ENCODE measurements around the gene POU2F2. TPM values are rescaled to one million over a fixed set of nuclear protein-coding genes. Genes with fewer than 3 reads are reported as not detected.

Gene POU2F2
- total RNA-seq, 1 donor from 2014 or later: 48.6 TPM

GRCh38 chr19:42169486-42170413 is 37.5 kb upstream of the POU2F2 start:
- Mint-ChIP-seq H3K9me3 (no peaks in the 10 kb centered on the region), H3K4me1 (ENCODE audit: low read depth) (no peaks in the 10 kb centered on the region), H3K27ac (no peak overlapping the region), H3K4me3 (ENCODE audit: low read depth) (no peak overlapping the region), H3K27me3 (ENCODE audit: low read depth) (peaks cover 18% of the 10 kb centered on the region), H3K36me3 (ENCODE audit: low read depth) (no peaks in the 10 kb centered on the region)
- intact Hi-C loops (cut with micrococcal nuclease): no loop called here
- DNase-seq (ENCODE audit: low spot score): no peak

DNA sequence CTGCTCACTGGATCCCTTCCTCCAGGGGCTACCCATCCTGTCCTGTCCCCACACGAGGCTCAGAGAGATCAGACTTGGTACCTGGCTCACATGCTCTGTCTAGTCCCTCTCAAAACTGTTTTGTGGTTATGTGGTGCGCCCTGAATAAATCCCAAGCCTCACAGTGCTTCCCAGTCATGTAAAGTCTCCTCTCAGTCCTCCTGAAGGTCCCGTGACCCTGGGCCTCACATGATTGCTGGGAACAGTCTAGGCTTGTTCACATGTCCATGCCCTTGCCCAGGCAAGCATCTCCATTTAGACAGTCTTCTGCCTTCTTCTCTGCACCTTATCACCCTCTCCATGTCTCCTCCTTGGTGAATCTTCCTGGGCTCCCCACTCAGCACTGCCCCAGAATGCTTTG is 36.0 kb upstream of the POU2F2 start:
- intact Hi-C loops (cut with micrococcal nuclease): no loop called here
- Mint-ChIP-seq H3K27ac (no peak overlapping the region), H3K27me3 (ENCODE audit: low read depth) (peaks cover 6% of the 10 kb centered on the region), H3K4me1 (ENCODE audit: low read depth) (no peaks in the 10 kb centered on the region), H3K9me3 (no peaks in the 10 kb centered on the region), H3K4me3 (ENCODE audit: low read depth) (no peak overlapping the region), H3K36me3 (ENCODE audit: low read depth) (no peaks in the 10 kb centered on the region)
- no peak for DNase-seq (ENCODE audit: low spot score)

DNA sequence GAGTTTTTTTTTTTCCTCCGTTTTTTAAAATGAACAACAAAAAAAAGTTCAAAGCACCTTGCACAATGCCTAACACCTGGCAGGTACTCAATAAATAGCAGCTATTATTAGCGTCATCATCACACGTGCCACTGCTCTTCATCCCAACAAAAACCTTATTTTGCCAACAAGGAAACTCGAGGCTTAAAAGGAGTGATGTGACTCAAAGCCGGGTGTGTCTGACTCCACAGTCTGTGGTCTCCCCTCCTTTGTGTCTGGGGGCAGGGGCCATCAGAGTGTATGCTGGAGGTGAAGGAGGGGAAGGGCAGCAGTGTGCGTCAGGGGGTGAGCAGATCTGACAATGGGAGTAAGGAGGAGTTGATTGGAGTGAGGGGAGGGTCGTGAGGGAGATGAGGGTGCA is 34.1 kb upstream of the POU2F2 start:
- H3K4me1 Mint-ChIP-seq (ENCODE audit: low read depth): no peaks in the 10 kb centered on the region
- no peak for DNase-seq (ENCODE audit: low spot score)
- no peaks in the 10 kb centered on the region for H3K9me3 Mint-ChIP-seq
- peaks cover 8% of the 10 kb centered on the region for H3K27me3 Mint-ChIP-seq (ENCODE audit: low read depth)
- no peak overlapping the region for H3K27ac Mint-ChIP-seq
- no peaks in the 10 kb centered on the region for H3K36me3 Mint-ChIP-seq (ENCODE audit: low read depth)
- no peak overlapping the region for H3K4me3 Mint-ChIP-seq (ENCODE audit: low read depth)
- intact Hi-C loops (cut with micrococcal nuclease): no loop called here

DNA sequence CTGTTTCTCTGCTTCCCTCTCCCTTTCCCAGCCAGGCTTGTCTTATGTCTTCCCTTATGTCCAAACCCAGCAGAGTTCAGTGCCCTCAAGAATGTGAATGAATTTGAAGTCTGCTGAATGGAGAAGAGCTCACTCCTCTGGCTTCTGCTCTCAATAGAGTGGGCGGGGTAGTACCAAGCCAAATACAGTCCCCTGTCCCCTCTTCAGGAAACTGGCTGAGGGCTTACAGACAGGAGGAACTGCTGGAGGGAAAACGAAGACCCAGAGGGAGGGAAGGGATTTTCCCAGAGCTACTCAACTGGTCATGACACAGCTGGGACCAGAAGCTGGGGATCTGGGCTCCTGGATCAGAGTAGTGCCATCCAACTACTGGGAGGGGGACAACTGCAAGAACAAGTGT is 32.9 kb upstream of the POU2F2 start:
- H3K4me1 Mint-ChIP-seq (ENCODE audit: low read depth): no peaks in the 10 kb centered on the region
- intact Hi-C loops (cut with micrococcal nuclease): no loop called here
- peaks cover 16% of the 10 kb centered on the region for H3K27me3 Mint-ChIP-seq (ENCODE audit: low read depth)
- DNase-seq (ENCODE audit: low spot score): no peak
- no peak overlapping the region for H3K27ac Mint-ChIP-seq
- H3K9me3 Mint-ChIP-seq: no peaks in the 10 kb centered on the region
- H3K36me3 Mint-ChIP-seq (ENCODE audit: low read depth): no peaks in the 10 kb centered on the region
- H3K4me3 Mint-ChIP-seq (ENCODE audit: low read depth): no peak overlapping the region

DNA sequence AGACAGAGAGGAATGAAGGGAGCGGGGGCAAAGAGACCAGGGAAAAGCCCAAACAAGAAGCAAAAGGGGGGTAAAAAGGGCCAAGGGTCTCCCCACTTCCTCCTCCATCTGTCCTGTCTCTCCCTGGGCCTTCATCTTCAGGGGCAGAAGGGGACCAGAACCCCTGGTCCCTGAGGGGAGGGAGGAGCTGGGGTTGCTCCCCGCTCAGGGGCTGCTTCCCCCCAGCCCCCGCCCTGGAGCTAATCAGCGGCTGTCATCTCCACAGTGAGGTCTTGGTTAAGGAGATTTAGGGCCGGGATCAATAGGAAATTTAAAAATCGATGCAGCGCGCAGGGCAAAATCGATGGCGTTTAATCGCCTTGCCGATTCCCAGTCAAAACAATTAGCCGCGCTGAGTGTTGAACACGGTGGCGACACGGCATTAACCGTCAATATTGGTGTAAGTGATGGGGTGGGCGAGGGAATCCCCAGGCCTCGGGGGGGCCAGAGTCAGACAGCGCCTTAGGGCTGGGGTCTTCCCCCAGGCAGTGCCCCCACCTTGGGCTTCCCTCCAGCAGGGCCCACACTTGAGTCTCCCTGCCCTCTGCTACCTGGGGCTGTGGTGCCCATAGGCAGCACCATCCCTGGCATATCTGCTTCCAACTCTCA is 29.5 kb upstream of the POU2F2 start:
- Mint-ChIP-seq H3K27ac (no peak overlapping the region), H3K27me3 (ENCODE audit: low read depth) (peaks cover 18% of the 10 kb centered on the region), H3K36me3 (ENCODE audit: low read depth) (no peaks in the 10 kb centered on the region), H3K4me3 (ENCODE audit: low read depth) (no peak overlapping the region), H3K9me3 (no peaks in the 10 kb centered on the region), H3K4me1 (ENCODE audit: low read depth) (no peaks in the 10 kb centered on the region)
- no peak for DNase-seq (ENCODE audit: low spot score)
- intact Hi-C loops (cut with micrococcal nuclease): no loop called here

DNA sequence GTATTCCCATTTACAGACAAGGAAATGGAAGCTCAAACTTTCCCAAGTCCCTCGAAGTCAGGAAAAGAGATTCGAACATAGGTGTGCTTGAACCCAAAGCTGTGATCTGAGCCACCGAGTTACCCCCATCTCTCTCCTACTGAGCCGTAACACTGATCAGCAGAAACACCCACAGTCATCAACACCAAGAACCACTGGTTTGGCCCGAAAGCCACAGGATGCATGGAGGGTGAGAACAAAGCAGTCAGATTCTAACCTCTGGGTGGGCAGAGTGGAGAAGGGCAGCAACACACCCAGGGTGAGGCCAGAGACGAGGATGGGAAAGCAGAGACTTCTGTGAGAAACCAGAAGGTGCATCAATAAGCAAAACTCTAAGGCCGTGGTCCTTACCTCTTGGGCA is 27.7 kb upstream of the POU2F2 start:
- peaks cover 20% of the 10 kb centered on the region for H3K27me3 Mint-ChIP-seq (ENCODE audit: low read depth)

GRCh38 chr19:42158926-42159325 is 26.7 kb upstream of the POU2F2 start:
- H3K4me3 Mint-ChIP-seq (ENCODE audit: low read depth): no peak overlapping the region
- H3K27ac Mint-ChIP-seq: no peak overlapping the region
- DNase-seq (ENCODE audit: low spot score): no peak
- intact Hi-C loops (cut with micrococcal nuclease): no loop called here
- H3K9me3 Mint-ChIP-seq: no peaks in the 10 kb centered on the region
- H3K36me3 Mint-ChIP-seq (ENCODE audit: low read depth): no peaks in the 10 kb centered on the region
- peaks cover 25% of the 10 kb centered on the region for H3K27me3 Mint-ChIP-seq (ENCODE audit: low read depth)
- H3K4me1 Mint-ChIP-seq (ENCODE audit: low read depth): peaks cover 12% of the 10 kb centered on the region

More for the DNA sequence above, 27.7 kb upstream of the POU2F2 start:
- no peak for DNase-seq (ENCODE audit: low spot score)
- H3K9me3 Mint-ChIP-seq: no peaks in the 10 kb centered on the region
- no peak overlapping the region for H3K27ac Mint-ChIP-seq
- H3K4me1 Mint-ChIP-seq (ENCODE audit: low read depth): peaks cover 4% of the 10 kb centered on the region
- H3K36me3 Mint-ChIP-seq (ENCODE audit: low read depth): no peaks in the 10 kb centered on the region
- no peak overlapping the region for H3K4me3 Mint-ChIP-seq (ENCODE audit: low read depth)
- intact Hi-C loops (cut with micrococcal nuclease): no loop called here

GRCh38 chr19:42156571-42156970 is 24.3 kb upstream of the POU2F2 start:
- Mint-ChIP-seq H3K27ac (no peak overlapping the region), H3K4me3 (ENCODE audit: low read depth) (no peak overlapping the region), H3K36me3 (ENCODE audit: low read depth) (no peaks in the 10 kb centered on the region), H3K4me1 (ENCODE audit: low read depth) (peaks cover 12% of the 10 kb centered on the region), H3K9me3 (no peaks in the 10 kb centered on the region), H3K27me3 (ENCODE audit: low read depth) (peaks cover 25% of the 10 kb centered on the region)
- no peak for DNase-seq (ENCODE audit: low spot score)
- intact Hi-C loops (cut with micrococcal nuclease): no loop called here

DNA sequence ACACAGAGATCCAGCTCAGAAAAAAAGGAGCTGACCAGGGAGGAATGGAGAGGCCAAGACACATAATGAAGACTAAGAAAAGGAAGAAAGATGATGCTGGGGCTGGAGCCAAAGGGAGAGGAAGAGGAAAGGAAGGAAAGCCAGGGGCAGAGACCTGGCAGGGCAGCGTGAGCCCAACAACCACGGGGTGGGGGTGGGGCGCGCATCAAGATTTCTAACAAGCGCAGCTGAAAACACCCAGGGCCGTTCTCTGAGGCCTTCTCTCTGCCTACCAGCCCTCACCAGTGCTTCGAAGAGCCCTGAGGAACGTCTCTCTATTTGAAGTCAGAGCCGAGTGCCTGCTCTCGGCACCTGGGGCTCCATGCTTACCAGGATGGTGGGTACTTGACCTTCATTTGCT is 23.6 kb upstream of the POU2F2 start:
- Mint-ChIP-seq H3K4me1 (ENCODE audit: low read depth) (peaks cover 12% of the 10 kb centered on the region), H3K36me3 (ENCODE audit: low read depth) (no peaks in the 10 kb centered on the region), H3K27me3 (ENCODE audit: low read depth) (peaks cover 18% of the 10 kb centered on the region), H3K27ac (no peak overlapping the region), H3K4me3 (ENCODE audit: low read depth) (no peak overlapping the region), H3K9me3 (no peaks in the 10 kb centered on the region)
- DNase-seq (ENCODE audit: low spot score): no peak
- intact Hi-C loops (cut with micrococcal nuclease): no loop called here

DNA sequence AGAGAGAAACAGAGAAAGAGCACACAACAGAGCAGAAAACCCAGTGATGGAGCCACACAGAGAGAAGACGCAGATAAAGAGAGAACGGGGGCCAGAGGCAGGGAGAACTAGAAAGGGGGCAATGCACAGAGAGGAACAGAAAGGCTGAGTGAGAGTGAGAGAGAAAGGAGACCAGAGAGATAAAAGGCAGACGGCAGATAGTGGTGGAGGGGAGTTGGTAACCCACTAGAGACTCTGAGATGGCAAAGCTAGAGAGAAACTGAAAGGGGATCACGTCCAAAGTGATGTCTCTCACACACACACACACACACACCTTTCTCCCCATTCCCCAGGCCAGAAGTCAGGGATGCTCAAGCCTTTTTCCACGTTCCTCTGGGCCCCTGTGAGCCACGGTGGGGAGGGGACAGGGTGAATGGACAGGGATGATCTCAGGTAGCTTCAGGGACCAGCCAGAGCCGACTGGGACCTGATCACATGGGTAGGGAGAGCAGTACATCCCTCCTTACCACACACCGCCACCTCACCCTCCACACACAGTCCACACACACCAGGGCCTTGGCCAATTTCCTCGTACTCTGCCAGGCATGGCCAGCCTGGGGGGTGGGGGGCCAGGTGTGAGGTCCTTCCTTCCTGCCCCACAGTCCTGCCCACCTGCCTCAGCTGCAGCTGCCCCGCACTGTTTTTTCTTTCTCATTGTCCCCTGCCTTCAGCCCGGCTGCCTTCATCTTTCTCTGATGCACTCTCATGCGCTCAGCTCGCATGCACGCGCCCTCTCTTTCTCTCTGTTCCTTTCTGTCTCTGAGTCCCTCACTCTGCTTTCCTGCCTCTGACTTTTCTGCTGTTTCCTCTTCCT is 22.5 kb upstream of the POU2F2 start:
- Mint-ChIP-seq H3K36me3 (ENCODE audit: low read depth) (no peaks in the 10 kb centered on the region), H3K27me3 (ENCODE audit: low read depth) (peaks cover 17% of the 10 kb centered on the region), H3K4me3 (ENCODE audit: low read depth) (peak overlapping the region; percentile 3), H3K27ac (peak overlapping the region; percentile 3), H3K9me3 (no peaks in the 10 kb centered on the region), H3K4me1 (ENCODE audit: low read depth) (peaks cover 12% of the 10 kb centered on the region)
- no peak for DNase-seq (ENCODE audit: low spot score)
- intact Hi-C loops (cut with micrococcal nuclease): no loop called here

DNA sequence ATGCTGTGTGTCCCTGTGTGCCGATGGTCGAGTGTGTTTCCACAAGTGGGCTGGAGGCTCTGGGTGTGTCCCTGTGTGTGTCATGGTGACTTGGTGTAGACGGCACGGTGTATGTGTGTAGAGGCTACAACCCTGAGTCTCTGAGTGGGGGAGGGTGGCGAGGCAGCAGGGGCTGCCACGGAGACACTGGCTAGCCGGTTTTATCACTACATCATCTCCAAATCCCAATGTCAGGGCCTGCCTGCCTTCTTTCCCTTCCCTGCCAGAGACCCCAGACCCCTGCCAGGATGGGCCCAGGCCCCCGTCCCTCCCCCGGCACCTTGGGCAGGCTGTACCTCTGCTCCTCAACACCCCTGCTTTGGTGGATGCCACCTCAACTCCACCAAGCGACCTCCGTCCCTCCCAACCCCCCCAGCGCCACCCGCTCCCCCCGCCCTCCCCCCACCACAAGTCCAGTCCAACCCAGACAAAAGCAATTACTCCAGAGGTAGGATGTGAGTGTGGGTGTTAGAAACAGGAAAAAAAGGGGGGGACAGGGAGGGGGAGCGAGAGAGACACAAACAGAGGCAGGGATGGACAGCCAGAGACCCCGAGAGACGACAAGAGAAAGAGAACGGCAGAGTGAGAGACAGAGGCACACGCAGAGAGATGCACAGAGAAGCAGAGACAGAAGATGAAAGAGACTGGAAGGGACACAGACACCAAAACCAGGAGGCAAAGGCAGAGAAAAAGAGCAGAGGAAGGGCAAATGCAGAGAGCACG is 21.6 kb upstream of the POU2F2 start:
- peaks cover 19% of the 10 kb centered on the region for H3K27me3 Mint-ChIP-seq (ENCODE audit: low read depth)
- intact Hi-C loops (cut with micrococcal nuclease): no loop called here
- peak overlapping the region; percentile 3 for H3K27ac Mint-ChIP-seq
- no peak for DNase-seq (ENCODE audit: low spot score)
- no peaks in the 10 kb centered on the region for H3K36me3 Mint-ChIP-seq (ENCODE audit: low read depth)
- peak overlapping the region; percentile 3 for H3K4me3 Mint-ChIP-seq (ENCODE audit: low read depth)
- no peaks in the 10 kb centered on the region for H3K9me3 Mint-ChIP-seq
- peaks cover 15% of the 10 kb centered on the region for H3K4me1 Mint-ChIP-seq (ENCODE audit: low read depth)

- Mint-ChIP-seq H3K36me3 (ENCODE audit: low read depth) (no peaks in the 10 kb centered on the region), H3K27me3 (ENCODE audit: low read depth) (peaks cover 21% of the 10 kb centered on the region), H3K4me3 (ENCODE audit: low read depth) (no peak overlapping the region), H3K27ac (no peak overlapping the region), H3K4me1 (ENCODE audit: low read depth) (peaks cover 15% of the 10 kb centered on the region), H3K9me3 (no peaks in the 10 kb centered on the region)
- intact Hi-C loops (cut with micrococcal nuclease): no loop called here
- DNase-seq (ENCODE audit: low spot score): no peak
Measured at GRCh38 chr19:42152910-42153671, 20.8 kb upstream of the POU2F2 start.

Measured in activated T-helper 2 cell treated with anti-CD3 and anti-CD28 coated beads, Interferon-gamma antibody, Interleukin-2, Interleukin-4, amounts not matched to agents 10 μg/mL and 5 μg/mL and 100 μg/mL, durations not matched to agents 14 hours and 24 hours and 36 hours (primary cell).